Neutrophil (primary cell): ENCODE measurements around the gene FAM43A.

Experiments used
- H3K27ac ChIP-seq: fragments of 200-600 bp; sonication (generic); 2 replicates; pipeline ENCODE4 v1.5.1; 2016; ENCODE audit warnings: mild to moderate bottlenecking, moderate library complexity
- H3K27me3 ChIP-seq: fragments of 200-600 bp; sonication (generic); 2 replicates; pipeline ENCODE4 v1.6.0; 2016; ENCODE audit warnings: mild to moderate bottlenecking
- H3K36me3 ChIP-seq: fragments of 200-600 bp; sonication (generic); 2 replicates; pipeline ENCODE4 v1.5.1; 2017
- H3K4me1 ChIP-seq, 2 experiments: fragments of 200-600 bp in 1 of 2; sonication (generic) in 1 of 2; 1 replicate in 1 of 2; 2 replicates in 1 of 2; pipeline versions ENCODE4 v1.5.1 to v1.6.1; 2013 to 2016; ENCODE audit warnings: low read depth in 1 of 2, low read length in 1 of 2, mild to moderate bottlenecking in 1 of 2, moderate library complexity in 1 of 2; ENCODE audit not compliant: control insufficient read depth in 1 of 2, insufficient read depth in 1 of 2
- H3K4me3 ChIP-seq, 2 experiments: fragments of 200-600 bp in 1 of 2; sonication (generic) in 1 of 2; 1 replicate in 1 of 2; 2 replicates in 1 of 2; pipeline ENCODE4 v1.5.1; 2013 to 2016; ENCODE audit warnings: low read depth in 1 of 2, low read length in 1 of 2, mild to moderate bottlenecking in 1 of 2, moderate library complexity in 1 of 2
- H3K9me3 ChIP-seq: fragments of 200-600 bp; sonication (generic); 2 replicates; pipeline ENCODE4 v1.5.1; 2016
- TF ChIP-seq, protein P1 (sequence below): fragments of 200-600 bp; sonication (generic); IDR thresholded peaks from 2 replicates; pipeline ENCODE4 v1.5.1; 2016; ENCODE audit warnings: antibody characterized with exemption

FAM43A gene

GRCh38 chr3:194685065-194685717 lies 492 bp upstream of the FAM43A start:
- H3K27me3 ChIP-seq = peaks cover 7% of the 10 kb centered on the region
- peak overlapping the region; percentile 81 for H3K27ac ChIP-seq
- TF ChIP-seq, protein P1, sequence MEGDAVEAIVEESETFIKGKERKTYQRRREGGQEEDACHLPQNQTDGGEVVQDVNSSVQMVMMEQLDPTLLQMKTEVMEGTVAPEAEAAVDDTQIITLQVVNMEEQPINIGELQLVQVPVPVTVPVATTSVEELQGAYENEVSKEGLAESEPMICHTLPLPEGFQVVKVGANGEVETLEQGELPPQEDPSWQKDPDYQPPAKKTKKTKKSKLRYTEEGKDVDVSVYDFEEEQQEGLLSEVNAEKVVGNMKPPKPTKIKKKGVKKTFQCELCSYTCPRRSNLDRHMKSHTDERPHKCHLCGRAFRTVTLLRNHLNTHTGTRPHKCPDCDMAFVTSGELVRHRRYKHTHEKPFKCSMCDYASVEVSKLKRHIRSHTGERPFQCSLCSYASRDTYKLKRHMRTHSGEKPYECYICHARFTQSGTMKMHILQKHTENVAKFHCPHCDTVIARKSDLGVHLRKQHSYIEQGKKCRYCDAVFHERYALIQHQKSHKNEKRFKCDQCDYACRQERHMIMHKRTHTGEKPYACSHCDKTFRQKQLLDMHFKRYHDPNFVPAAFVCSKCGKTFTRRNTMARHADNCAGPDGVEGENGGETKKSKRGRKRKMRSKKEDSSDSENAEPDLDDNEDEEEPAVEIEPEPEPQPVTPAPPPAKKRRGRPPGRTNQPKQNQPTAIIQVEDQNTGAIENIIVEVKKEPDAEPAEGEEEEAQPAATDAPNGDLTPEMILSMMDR = no peak
- no peaks in the 10 kb centered on the region for H3K9me3 ChIP-seq
- H3K36me3 ChIP-seq = no peaks in the 10 kb centered on the region
- H3K4me3 ChIP-seq = peak overlapping the region; percentile 79 to 81
- H3K4me1 ChIP-seq = peaks cover 42 to 50% of the 10 kb centered on the region in 2 experiments

GRCh38 chr3:194686414-194686815 lies 732 bp downstream of the FAM43A start:
- Histone ChIP-seq H3K9me3 (no peaks in the 10 kb centered on the region), H3K4me3 (peak overlapping the region; percentile 79 to 81), H3K4me1 (peaks cover 42 to 50% of the 10 kb centered on the region in 2 experiments), H3K36me3 (no peaks in the 10 kb centered on the region), H3K27ac (peak overlapping the region; percentile 81), H3K27me3 (peaks cover 7% of the 10 kb centered on the region)
- TF ChIP-seq, protein P1 = no peak

GRCh38 chr3:194686816-194687637 lies 1.3 kb downstream of the FAM43A start:
- H3K4me3 ChIP-seq = peak overlapping the region; percentile 79 to 81
- TF ChIP-seq, protein P1 = no peak
- H3K27ac ChIP-seq = peak overlapping the region; percentile 81
- peaks cover 7% of the 10 kb centered on the region for H3K27me3 ChIP-seq
- no peaks in the 10 kb centered on the region for H3K36me3 ChIP-seq
- H3K9me3 ChIP-seq = no peaks in the 10 kb centered on the region
- peaks cover 42 to 49% of the 10 kb centered on the region in 2 experiments for H3K4me1 ChIP-seq

GRCh38 chr3:194687638-194688199 lies 2.0 kb downstream of the FAM43A start:
- Histone ChIP-seq H3K36me3 (no peaks in the 10 kb centered on the region), H3K27me3 (peaks cover 7% of the 10 kb centered on the region), H3K4me3 (peak overlapping the region; percentile 79 to 81), H3K9me3 (no peaks in the 10 kb centered on the region), H3K27ac (peak overlapping the region; percentile 81), H3K4me1 (peaks cover 37 to 42% of the 10 kb centered on the region in 2 experiments)
- TF ChIP-seq, protein P1 = no peak

DNA sequence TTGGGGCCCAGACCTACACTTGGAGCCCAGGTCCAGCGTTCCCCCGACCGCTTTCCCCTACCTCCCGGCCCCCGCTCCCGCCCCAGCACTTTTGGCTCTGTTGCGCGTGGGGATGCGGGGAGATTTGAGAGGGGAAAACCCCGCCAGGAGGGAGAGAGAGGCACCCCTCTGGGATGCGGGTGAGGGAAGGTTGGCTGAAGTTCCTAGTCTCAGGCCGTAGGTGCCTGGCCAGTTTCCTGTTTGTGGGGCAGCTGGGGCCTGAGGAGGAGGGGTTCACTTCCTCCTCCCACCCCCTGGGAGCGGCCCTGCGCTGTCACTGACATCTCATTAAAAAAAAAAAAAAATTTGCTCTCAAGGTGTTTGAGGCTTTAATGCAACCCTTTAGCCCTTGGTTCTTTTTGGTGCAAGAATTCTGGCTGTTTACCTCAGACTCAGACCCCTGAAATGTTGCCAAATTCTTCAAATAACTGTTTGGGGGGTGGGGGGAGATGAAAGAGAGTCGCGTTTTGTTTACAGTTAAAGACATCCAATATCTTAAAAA lies 2.6 kb downstream of the FAM43A start:
- TF ChIP-seq, protein P1 = no peak
- H3K27me3 ChIP-seq = peaks cover 7% of the 10 kb centered on the region
- H3K9me3 ChIP-seq = no peaks in the 10 kb centered on the region
- H3K4me3 ChIP-seq = peak overlapping the region; percentile 79 to 81
- H3K4me1 ChIP-seq = peaks cover 32 to 36% of the 10 kb centered on the region in 2 experiments
- no peaks in the 10 kb centered on the region for H3K36me3 ChIP-seq
- peak overlapping the region; percentile 81 for H3K27ac ChIP-seq
